ENCODE data around the gene KAT5. TPM values are rescaled to one million over a fixed set of nuclear protein-coding genes. Genes with fewer than 3 reads are reported as not detected.
A peak's percentile ranks its signal among the peaks of the same experiment; 100 is the strongest.

KAT5 gene
- total and polyA plus RNA-seq, 2 of the 13 experiments (the other 11 are each of a cell fraction or from before 2014, with no cell fraction given), result 35.2 to 48.3 TPM

DNA sequence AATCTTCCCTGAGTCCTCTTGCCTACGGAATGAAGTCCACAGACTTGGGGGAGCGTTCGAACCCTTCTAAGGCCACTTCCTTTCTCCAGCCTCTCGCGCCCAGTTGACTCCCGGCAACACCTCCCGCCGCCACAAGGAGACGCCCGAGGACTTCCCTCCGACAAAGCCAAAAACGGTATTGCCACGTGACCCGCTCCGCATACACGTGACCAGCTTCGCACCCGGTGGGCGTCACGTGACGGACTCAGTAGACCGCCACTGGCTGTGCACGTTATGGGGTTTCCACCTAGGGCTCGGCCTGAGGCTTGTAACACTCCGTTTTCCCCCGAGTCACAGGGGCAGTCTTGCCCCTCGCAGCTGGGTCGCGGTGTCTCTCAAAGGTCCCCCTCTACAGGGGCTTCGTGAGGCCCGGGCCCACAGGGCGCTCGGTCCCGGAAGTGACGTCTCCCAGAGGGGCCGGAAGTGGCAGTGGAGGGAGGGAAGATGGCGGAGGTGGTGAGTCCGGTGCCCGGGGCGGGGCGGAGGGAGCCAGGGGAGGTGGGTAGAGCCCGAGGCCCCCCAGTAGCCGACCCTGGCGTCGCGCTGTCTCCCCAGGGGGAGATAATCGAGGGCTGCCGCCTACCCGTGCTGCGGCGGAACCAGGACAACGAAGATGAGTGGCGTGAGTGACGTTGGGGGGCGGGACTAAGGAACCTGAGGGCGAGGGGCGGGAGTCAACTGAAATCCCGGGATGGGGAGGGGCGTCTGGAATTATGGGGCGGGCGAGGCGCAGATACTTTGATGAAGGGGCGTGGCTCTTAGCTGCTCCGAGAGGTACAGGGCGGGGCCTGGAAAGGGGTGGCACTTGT, at the start of gene KAT5 (continued):
- TF ChIP-seq, protein P1, sequence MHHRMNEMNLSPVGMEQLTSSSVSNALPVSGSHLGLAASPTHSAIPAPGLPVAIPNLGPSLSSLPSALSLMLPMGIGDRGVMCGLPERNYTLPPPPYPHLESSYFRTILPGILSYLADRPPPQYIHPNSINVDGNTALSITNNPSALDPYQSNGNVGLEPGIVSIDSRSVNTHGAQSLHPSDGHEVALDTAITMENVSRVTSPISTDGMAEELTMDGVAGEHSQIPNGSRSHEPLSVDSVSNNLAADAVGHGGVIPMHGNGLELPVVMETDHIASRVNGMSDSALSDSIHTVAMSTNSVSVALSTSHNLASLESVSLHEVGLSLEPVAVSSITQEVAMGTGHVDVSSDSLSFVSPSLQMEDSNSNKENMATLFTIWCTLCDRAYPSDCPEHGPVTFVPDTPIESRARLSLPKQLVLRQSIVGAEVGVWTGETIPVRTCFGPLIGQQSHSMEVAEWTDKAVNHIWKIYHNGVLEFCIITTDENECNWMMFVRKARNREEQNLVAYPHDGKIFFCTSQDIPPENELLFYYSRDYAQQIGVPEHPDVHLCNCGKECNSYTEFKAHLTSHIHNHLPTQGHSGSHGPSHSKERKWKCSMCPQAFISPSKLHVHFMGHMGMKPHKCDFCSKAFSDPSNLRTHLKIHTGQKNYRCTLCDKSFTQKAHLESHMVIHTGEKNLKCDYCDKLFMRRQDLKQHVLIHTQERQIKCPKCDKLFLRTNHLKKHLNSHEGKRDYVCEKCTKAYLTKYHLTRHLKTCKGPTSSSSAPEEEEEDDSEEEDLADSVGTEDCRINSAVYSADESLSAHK (CRISPR knock-in tag; IDR thresholded peaks at IDR 0.05; ENCODE audit: borderline replicate concordance), result no peak
- TF ChIP-seq DZIP1 (CRISPR knock-in tag; IDR thresholded peaks at IDR 0.05) (peak; percentile 97; the same call in 1 of the 2 replicates), RNF2 (conservative IDR thresholded peaks at IDR 0.05; ENCODE audit: low read depth) (peak; percentile 100), ZBTB20 (CRISPR knock-in tag; IDR thresholded peaks at IDR 0.05; ENCODE audit: borderline replicate concordance, low read depth) (peak; percentile 44; the same call in 1 of the 2 replicates), ATF1 (CRISPR knock-in tag; IDR thresholded peaks at IDR 0.05) (peak; percentile 97), ZNF629 (CRISPR knock-in tag; conservative IDR thresholded peaks at IDR 0.05) (peak; percentile 9; the same call in 1 of the 2 replicates), ZNF17 (CRISPR knock-in tag; IDR thresholded peaks at IDR 0.05) (no peak), THYN1 (CRISPR knock-in tag; IDR thresholded peaks at IDR 0.05; ENCODE audit: borderline replicate concordance, low read depth) (no peak), KAT7 (CRISPR knock-in tag; IDR thresholded peaks at IDR 0.05; ENCODE audit: borderline replicate concordance) (no peak), ZNF607 (CRISPR knock-in tag; IDR thresholded peaks at IDR 0.05; ENCODE audit: borderline replicate concordance) (peak; percentile 98), SSRP1 (CRISPR knock-in tag; IDR thresholded peaks at IDR 0.05) (peak; percentile 22; the same call in 1 of the 2 replicates), ZFP90 (CRISPR knock-in tag; IDR thresholded peaks at IDR 0.05; ENCODE audit: borderline replicate concordance) (peak; percentile 90; the same call in 1 of the 2 replicates), STAG1 (CRISPR knock-in tag; IDR thresholded peaks at IDR 0.05) (peak; percentile 96), MLXIP (CRISPR knock-in tag; IDR thresholded peaks at IDR 0.05; ENCODE audit: borderline replicate concordance) (peak; percentile 64; the same call in 1 of the 2 replicates), HES4 (CRISPR knock-in tag; IDR thresholded peaks at IDR 0.05; ENCODE audit: borderline replicate concordance) (peak; percentile 87), SMAD3 (CRISPR knock-in tag; IDR thresholded peaks at IDR 0.05) (peak; percentile 98), TOPORS (CRISPR knock-in tag; IDR thresholded peaks at IDR 0.05) (peak; percentile 88; the same call in 1 of the 2 replicates)
- TF ChIP-seq, protein P2, sequence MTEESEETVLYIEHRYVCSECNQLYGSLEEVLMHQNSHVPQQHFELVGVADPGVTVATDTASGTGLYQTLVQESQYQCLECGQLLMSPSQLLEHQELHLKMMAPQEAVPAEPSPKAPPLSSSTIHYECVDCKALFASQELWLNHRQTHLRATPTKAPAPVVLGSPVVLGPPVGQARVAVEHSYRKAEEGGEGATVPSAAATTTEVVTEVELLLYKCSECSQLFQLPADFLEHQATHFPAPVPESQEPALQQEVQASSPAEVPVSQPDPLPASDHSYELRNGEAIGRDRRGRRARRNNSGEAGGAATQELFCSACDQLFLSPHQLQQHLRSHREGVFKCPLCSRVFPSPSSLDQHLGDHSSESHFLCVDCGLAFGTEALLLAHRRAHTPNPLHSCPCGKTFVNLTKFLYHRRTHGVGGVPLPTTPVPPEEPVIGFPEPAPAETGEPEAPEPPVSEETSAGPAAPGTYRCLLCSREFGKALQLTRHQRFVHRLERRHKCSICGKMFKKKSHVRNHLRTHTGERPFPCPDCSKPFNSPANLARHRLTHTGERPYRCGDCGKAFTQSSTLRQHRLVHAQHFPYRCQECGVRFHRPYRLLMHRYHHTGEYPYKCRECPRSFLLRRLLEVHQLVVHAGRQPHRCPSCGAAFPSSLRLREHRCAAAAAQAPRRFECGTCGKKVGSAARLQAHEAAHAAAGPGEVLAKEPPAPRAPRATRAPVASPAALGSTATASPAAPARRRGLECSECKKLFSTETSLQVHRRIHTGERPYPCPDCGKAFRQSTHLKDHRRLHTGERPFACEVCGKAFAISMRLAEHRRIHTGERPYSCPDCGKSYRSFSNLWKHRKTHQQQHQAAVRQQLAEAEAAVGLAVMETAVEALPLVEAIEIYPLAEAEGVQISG (CRISPR knock-in tag; IDR thresholded peaks at IDR 0.05), result peak; percentile 79
